ENCODE measurements around the gene IRF4.

DNA sequence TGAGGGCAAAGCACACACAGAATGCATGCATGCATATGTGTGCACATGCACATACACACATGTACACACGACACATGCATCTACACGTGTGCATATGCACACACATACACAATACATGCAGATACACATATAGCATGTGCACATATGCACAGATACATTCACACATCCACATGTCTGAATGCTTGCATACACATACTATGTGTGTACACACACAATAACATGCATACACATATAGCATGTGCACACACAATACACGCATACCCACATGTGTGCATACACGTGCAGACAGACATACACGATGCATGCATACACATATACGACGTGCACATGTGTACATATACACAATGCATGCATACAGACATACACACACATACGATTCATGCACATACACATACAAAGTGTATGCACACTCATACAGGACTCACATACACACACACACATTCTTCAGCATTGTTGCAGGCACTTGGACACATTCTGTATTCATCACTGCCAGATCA is 24.2 kb upstream of the IRF4 start:
- TF ChIP-seq, protein P1, sequence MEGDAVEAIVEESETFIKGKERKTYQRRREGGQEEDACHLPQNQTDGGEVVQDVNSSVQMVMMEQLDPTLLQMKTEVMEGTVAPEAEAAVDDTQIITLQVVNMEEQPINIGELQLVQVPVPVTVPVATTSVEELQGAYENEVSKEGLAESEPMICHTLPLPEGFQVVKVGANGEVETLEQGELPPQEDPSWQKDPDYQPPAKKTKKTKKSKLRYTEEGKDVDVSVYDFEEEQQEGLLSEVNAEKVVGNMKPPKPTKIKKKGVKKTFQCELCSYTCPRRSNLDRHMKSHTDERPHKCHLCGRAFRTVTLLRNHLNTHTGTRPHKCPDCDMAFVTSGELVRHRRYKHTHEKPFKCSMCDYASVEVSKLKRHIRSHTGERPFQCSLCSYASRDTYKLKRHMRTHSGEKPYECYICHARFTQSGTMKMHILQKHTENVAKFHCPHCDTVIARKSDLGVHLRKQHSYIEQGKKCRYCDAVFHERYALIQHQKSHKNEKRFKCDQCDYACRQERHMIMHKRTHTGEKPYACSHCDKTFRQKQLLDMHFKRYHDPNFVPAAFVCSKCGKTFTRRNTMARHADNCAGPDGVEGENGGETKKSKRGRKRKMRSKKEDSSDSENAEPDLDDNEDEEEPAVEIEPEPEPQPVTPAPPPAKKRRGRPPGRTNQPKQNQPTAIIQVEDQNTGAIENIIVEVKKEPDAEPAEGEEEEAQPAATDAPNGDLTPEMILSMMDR (conservative IDR thresholded peaks at IDR 0.05; ENCODE audit: low read depth, low read length) = no peak
- TF ChIP-seq EZH2 (IDR thresholded peaks at IDR 0.05; ENCODE audit: borderline replicate concordance, low read depth, low read length, poor library complexity, severe bottlenecking) = no peak

Data from A673 (cell line).